H1 (cell line): ENCODE measurements around the gene CSNK2B. TPM values are rescaled to one million over a fixed set of nuclear protein-coding genes. Genes with fewer than 3 reads are reported as not detected.

Source experiments
- CTCF ChIA-PET: fragments of 300-600 bp; sonication (Branson Sonifier 250); formaldehyde crosslinking; loops from one replicate; lab custom pipeline; 2021; ENCODE audit not compliant: partially characterized antibody; lab: Charles Lee
- POLR2A ChIA-PET: fragments of 300-600 bp; sonication (Branson Sonifier 250); formaldehyde crosslinking; loops from one replicate; lab custom pipeline; 2021; ENCODE audit warnings: inconsistent platforms; ENCODE audit not compliant: partially characterized antibody; lab: Charles Lee
- DNase-seq, 2 experiments: peaks; one replicate each; pipeline versions ENCODE4 v3.0.0 to v3.0.0-alpha.2; 2010 to 2022; ENCODE audit warnings: low spot score in 2 of 2, low read depth in 1 of 2, mixed read lengths in 1 of 2
- FAIRE-seq: peaks from 2 replicates; lab custom pipeline; 2011; peaks lifted over from hg19 to GRCh38; lab: Jason Lieb, UNC
- H2AFZ ChIP-seq: 2 replicates; pipeline ENCODE4 v1.8.1; 2012; ENCODE audit warnings: low read length, inconsistent platforms
- H2AK5ac ChIP-seq: 2 replicates; pipeline ENCODE4 v1.6.1; 2013; ENCODE audit warnings: low read depth, low read length
- H2BK120ac ChIP-seq: replicated peaks from 2 replicates; pipeline ENCODE3; 2013; ENCODE audit warnings: low read depth, low read length, inconsistent platforms
- H2BK12ac ChIP-seq: 2 replicates; pipeline ENCODE4 v1.6.1; 2013; ENCODE audit warnings: low read depth, low read length
- H2BK15ac ChIP-seq: 2 replicates; pipeline ENCODE4 v1.6.1; 2013; ENCODE audit warnings: low read length
- H2BK20ac ChIP-seq: 2 replicates; pipeline ENCODE4 v1.6.1; 2013; ENCODE audit warnings: low read length
- H2BK5ac ChIP-seq: 2 replicates; pipeline ENCODE4 v1.6.1; 2013; ENCODE audit warnings: low read depth, low read length
- H3K14ac ChIP-seq: 2 replicates; pipeline ENCODE4 v1.6.1; 2013; ENCODE audit warnings: inconsistent platforms; ENCODE audit not compliant: insufficient read length
- H3K18ac ChIP-seq: 2 replicates; pipeline ENCODE4 v1.6.1; 2013; ENCODE audit warnings: low read length; ENCODE audit errors: extremely low read depth
- H3K23ac ChIP-seq: 2 replicates; pipeline ENCODE4 v1.6.1; 2013; ENCODE audit warnings: inconsistent platforms; ENCODE audit not compliant: insufficient read length
- H3K23me2 ChIP-seq: 2 replicates; pipeline ENCODE4 v1.6.1; 2013; ENCODE audit warnings: low read depth, low read length
- H3K27ac ChIP-seq: 2 replicates; pipeline ENCODE4 v1.6.1; 2011; ENCODE audit warnings: low read depth, low read length, inconsistent platforms
- H3K27me3 ChIP-seq, 4 experiments: replicated peaks in 1 of 4; 1 replicate in 1 of 4; 2 replicates in 3 of 4; pipeline versions ENCODE4 v1.6.1 to v1.8.1; 2011 to 2013; ENCODE audit warnings: low read length in 3 of 4, mild to moderate bottlenecking in 3 of 4, inconsistent platforms in 2 of 4, mixed read lengths in 2 of 4, moderate library complexity in 1 of 4; ENCODE audit not compliant: control insufficient read depth in 3 of 4, insufficient read depth in 3 of 4; ENCODE audit errors: extremely low read depth in 1 of 4
- H3K36me3 ChIP-seq, 4 experiments: 2 replicates each; pipeline versions ENCODE4 v1.6.1 to v1.8.1; 2011 to 2013; ENCODE audit warnings: mild to moderate bottlenecking in 4 of 4, low read length in 3 of 4, moderate library complexity in 2 of 4, control low read depth in 1 of 4, inconsistent platforms in 1 of 4; ENCODE audit not compliant: insufficient read depth in 4 of 4, control insufficient read depth in 2 of 4
- H3K4ac ChIP-seq: replicated peaks from 2 replicates; pipeline ENCODE3; 2013; ENCODE audit warnings: low read length, low read depth, mixed read lengths, inconsistent platforms; ENCODE audit not compliant: insufficient read length
- H3K4me1 ChIP-seq, 4 experiments: replicated peaks in 1 of 4; 1 replicate in 1 of 4; 2 replicates in 3 of 4; pipeline versions ENCODE4 v1.6.1 to v1.8.1; 2011 to 2013; ENCODE audit warnings: low read length in 3 of 4, inconsistent platforms in 2 of 4, mixed read lengths in 1 of 4; ENCODE audit not compliant: insufficient read depth in 4 of 4, control insufficient read depth in 3 of 4
- H3K4me2 ChIP-seq, 2 experiments: 2 replicates each; pipeline versions ENCODE4 v1.6.1 to v1.8.1; 2011 to 2013; ENCODE audit warnings: low read depth in 2 of 2, low read length in 2 of 2, control low read depth in 1 of 2, inconsistent platforms in 1 of 2, mild to moderate bottlenecking in 1 of 2; ENCODE audit not compliant: insufficient read depth in 1 of 2
- H3K4me3 ChIP-seq, 4 experiments: fragments of 200-600, 300-600 bp in 1 of 4; sonication (generic), shearing (Covaris generic), sonication (Bioruptor Twin) in 1 of 4; 2 replicates each; pipeline versions ENCODE4 v1.5.1 to v1.8.1; 2011 to 2016; ENCODE audit warnings: low read length in 4 of 4, low read depth in 3 of 4, control low read depth in 2 of 4, inconsistent platforms in 2 of 4, mild to moderate bottlenecking in 2 of 4, mixed read lengths in 1 of 4, moderate library complexity in 1 of 4; ENCODE audit not compliant: insufficient read depth in 2 of 4; ENCODE audit errors: extremely low read depth in 1 of 4
- H3K56ac ChIP-seq: replicated peaks from 2 replicates; pipeline ENCODE3; 2013; ENCODE audit warnings: low read depth, mild to moderate bottlenecking, mixed read lengths, low read length, inconsistent platforms; ENCODE audit not compliant: insufficient read length
- H3K79me1 ChIP-seq: 2 replicates; pipeline ENCODE4 v1.6.1; 2013; ENCODE audit warnings: low read depth, low read length, control low read depth
- H3K79me2 ChIP-seq, 2 experiments: 2 replicates each; pipeline versions ENCODE4 v1.6.1 to v1.8.1; 2012 to 2013; ENCODE audit warnings: low read length in 2 of 2, mild to moderate bottlenecking in 2 of 2, inconsistent platforms in 1 of 2; ENCODE audit not compliant: insufficient read depth in 2 of 2, control insufficient read depth in 1 of 2
- H3K9ac ChIP-seq, 4 experiments: replicated peaks in 1 of 4; 1 replicate in 1 of 4; 2 replicates in 3 of 4; pipeline versions ENCODE4 v1.6.1 to v1.8.1; 2011 to 2013; ENCODE audit warnings: low read depth in 3 of 4, low read length in 3 of 4, control low read depth in 2 of 4, mild to moderate bottlenecking in 2 of 4, moderate library complexity in 2 of 4, inconsistent platforms in 1 of 4; ENCODE audit errors: extremely low read depth in 1 of 4
- H3K9me3 ChIP-seq, 2 experiments: 2 replicates each; pipeline versions ENCODE4 v1.6.1 to v1.8.1; 2012 to 2013; ENCODE audit warnings: mild to moderate bottlenecking in 2 of 2, moderate library complexity in 2 of 2, control low read depth in 1 of 2, inconsistent platforms in 1 of 2, low read depth in 1 of 2, low read length in 1 of 2, mixed read lengths in 1 of 2; ENCODE audit not compliant: insufficient read depth in 2 of 2
- H4K20me1 ChIP-seq, 2 experiments: replicated peaks in 1 of 2; 2 replicates each; pipeline versions ENCODE3 to v1.8.1; 2011 to 2013; ENCODE audit warnings: inconsistent platforms in 2 of 2, low read length in 2 of 2, mild to moderate bottlenecking in 1 of 2; ENCODE audit not compliant: insufficient read depth in 2 of 2, control insufficient read depth in 1 of 2
- H4K5ac ChIP-seq: 2 replicates; pipeline ENCODE4 v1.6.1; 2013; ENCODE audit warnings: low read length, low read depth, mixed read lengths, inconsistent platforms; ENCODE audit not compliant: insufficient read length
- H4K8ac ChIP-seq: 2 replicates; pipeline ENCODE4 v1.8.0; 2013; ENCODE audit warnings: mild to moderate bottlenecking, moderate library complexity, low read length, inconsistent platforms; ENCODE audit not compliant: insufficient read depth; ENCODE audit errors: extremely low read depth
- H4K91ac ChIP-seq: replicated peaks from 2 replicates; pipeline ENCODE3; 2013; ENCODE audit warnings: low read length, mixed read lengths, inconsistent platforms; ENCODE audit not compliant: insufficient read length
- CEBPB ChIP-seq: IDR thresholded peaks from 2 replicates; pipeline ENCODE4 v1.6.1; 2012; ENCODE audit warnings: low read depth, low read length
- CHD1 ChIP-seq: IDR thresholded peaks from 2 replicates; pipeline ENCODE4 v1.6.1; 2012; ENCODE audit warnings: low read depth, low read length, improper control_type of control experiment
- EP300 ChIP-seq, 2 experiments: IDR thresholded peaks; 1 replicate in 1 of 2; 2 replicates in 1 of 2; pipeline ENCODE4 v1.6.1; 2011 to 2012; ENCODE audit warnings: low read depth in 2 of 2, low read length in 2 of 2, mild to moderate bottlenecking in 2 of 2, borderline replicate concordance in 1 of 2, inconsistent platforms in 1 of 2, moderate library complexity in 1 of 2
- GABPA ChIP-seq: IDR thresholded peaks from 2 replicates; pipeline ENCODE4 v1.6.1; 2011; ENCODE audit warnings: mild to moderate bottlenecking, low read length, moderate library complexity, borderline replicate concordance; ENCODE audit not compliant: insufficient read depth
- HDAC6 ChIP-seq: IDR thresholded peaks from one replicate; pipeline ENCODE4 v1.7.1; 2012; ENCODE audit warnings: low read depth, mild to moderate bottlenecking, inconsistent platforms, low read length, moderate library complexity
- PHF8 ChIP-seq: fragments of 200-600 bp; sonication (generic); conservative IDR thresholded peaks from 2 replicates; pipeline ENCODE4 v1.7.1; 2012; ENCODE audit warnings: low read depth, mild to moderate bottlenecking, inconsistent platforms, low read length, moderate library complexity
- POU5F1 ChIP-seq: IDR thresholded peaks from 2 replicates; pipeline ENCODE4 v1.6.1; 2011; ENCODE audit warnings: low read depth, mild to moderate bottlenecking, low read length, moderate library complexity
- RAD21 ChIP-seq, 2 experiments: IDR thresholded peaks in 1 of 2; conservative IDR thresholded peaks in 1 of 2; 2 replicates each; pipeline ENCODE4 v1.6.1; 2011; ENCODE audit warnings: low read depth in 2 of 2, low read length in 2 of 2, improper control_type of control experiment in 1 of 2, inconsistent platforms in 1 of 2, mild to moderate bottlenecking in 1 of 2, moderate library complexity in 1 of 2
- RFX5 ChIP-seq: IDR thresholded peaks from 2 replicates; pipeline ENCODE4 v1.6.1; 2011; ENCODE audit warnings: low read depth, low read length, improper control_type of control experiment, borderline replicate concordance
- SIRT6 ChIP-seq: IDR thresholded peaks from one replicate; pipeline ENCODE4 v1.7.1; 2012; ENCODE audit warnings: low read length, inconsistent platforms
- SP1 ChIP-seq: IDR thresholded peaks from 2 replicates; pipeline ENCODE4 v1.6.1; 2011; ENCODE audit warnings: low read depth, low read length
- SUZ12 ChIP-seq: fragments of 200-600 bp; sonication (generic); IDR thresholded peaks from 2 replicates; pipeline ENCODE4 v1.6.1; 2012; ENCODE audit warnings: mild to moderate bottlenecking, inconsistent platforms, low read length, moderate library complexity, mixed read lengths
- TCF12 ChIP-seq: IDR thresholded peaks from 2 replicates; pipeline ENCODE4 v1.6.1; 2011; ENCODE audit warnings: low read depth, mild to moderate bottlenecking, low read length
- YY1 ChIP-seq: IDR thresholded peaks from 2 replicates; pipeline ENCODE4 v1.6.1; 2011; ENCODE audit warnings: low read depth, mild to moderate bottlenecking, low read length
- WGBS, 2 experiments: shearing (Covaris generic) in 1 of 2; methylation state at CpG; one replicate each; pipeline versions ENCODE4 v1.1.6 to v1.1.7; 2013 to 2015; ENCODE audit warnings: low lambda C conversion rate in 2 of 2, mixed read lengths in 2 of 2, inconsistent platforms in 1 of 2, low coverage in 1 of 2, missing lambda C conversion rate in 1 of 2; ENCODE audit not compliant: insufficient replicate concordance in 2 of 2, insufficient coverage in 1 of 2, insufficient read length in 1 of 2; ENCODE audit errors: extremely low coverage in 1 of 2, missing lambda C conversion rate in 1 of 2; 5-methylcytosine and 5-hydroxymethylcytosine counted together
- polyA plus RNA-seq, 7 experiments: library from polyadenylated mRNA; depleted of rRNA in 3 of 7; stranded (reverse) in 5 of 7; unstranded in 2 of 7; fragments of >200 nt in 5 of 7; fragments of 200-250 nt in 2 of 7; gene quantifications; 1 replicate in 5 of 7; 2 replicates in 1 of 7; 4 replicates in 1 of 7; pipeline versions ENCODE4 v1.2.1 to v1.2.3, GENCODE V29; 2011 to 2013; ENCODE audit warnings: missing spikeins in 2 of 7, mixed read lengths in 2 of 7
- total RNA-seq: library from RNA; stranded (reverse); fragmentation: NEBNext Ultra II Directional; extraction: Animal tissue kit (Norgen Biotek cat#: 25700); gene quantifications from 2 replicates; pipeline ENCODE4 v1.2.1, GENCODE V29; 2021

The CSNK2B gene
- total and polyA plus RNA-seq, 2 of the 8 experiments (the other 6 are each of a cell fraction or from before 2014, with no cell fraction given): 169 to 208 TPM

- Histone ChIP-seq H3K23ac (no peak overlapping the region), H4K20me1 (no peaks in the 10 kb centered on the region), H4K5ac (no peak overlapping the region), H4K8ac (no peak overlapping the region), H2BK12ac (no peak overlapping the region), H3K79me2 (no peaks in the 10 kb centered on the region), H3K23me2 (no peaks in the 10 kb centered on the region), H2BK120ac (no peak overlapping the region), H3K36me3 (no peaks in the 10 kb centered on the region), H4K91ac (no peak overlapping the region), H3K79me1 (no peaks in the 10 kb centered on the region), H2AK5ac (no peak overlapping the region), H3K4me2 (0 out of 4 replicates have a peak overlapping the region, but pooled peaks of 1 of the 2 experiments have one; percentile 45), H2BK15ac (no peak overlapping the region), H3K18ac (no peak overlapping the region), H3K14ac (no peak overlapping the region), H3K56ac (no peak overlapping the region), H2BK5ac (no peak overlapping the region), H3K9ac (no peak overlapping the region), H3K4ac (no peak overlapping the region), H3K9me3 (no peaks in the 10 kb centered on the region), H3K27ac (no peak overlapping the region), H2BK20ac (no peak overlapping the region), H3K4me3 (peak overlapping the region in 2 of 4 experiments; percentile 9 to 20; a peak in 3 of 8 replicates), H3K27me3 (no peaks in the 10 kb centered on the region; a peak in 1 of 7 replicates), H2AFZ (no peak overlapping the region), H3K4me1 (peaks cover 11 to 29% (median 27%) of the 10 kb centered on the region in 4 experiments)
- 70% methylated on average over 1 of the region's 1 CpG; no CpG with 5 or more reads in 1 of the 2 experiments for WGBS, 2 experiments
- DNase-seq (no peak), FAIRE-seq (no peak)
- ChIA-PET POLR2A (interaction anchor here (1.0 to 3.5 kb wide), 3 partner anchors 17 to 78 kb away, joined by 3 to 10 read pairs (median 5); partner anchors contain the start of gene MSH5), CTCF (interaction anchor here (1.0 to 1.4 kb wide), 5 partner anchors 12 to 73 kb away, joined by 3 to 5 read pairs (median 3); partner anchors contain the start of gene LY6G5B)
- TF ChIP-seq HDAC6 (no peak), EP300 (IDR thresholded peaks at IDR 0.05; ENCODE audit: borderline replicate concordance in 1 of 2, low read depth in 2 of 2, low read length in 2 of 2) (no peak), CEBPB (no peak), RAD21 (IDR thresholded peaks at IDR 0.05 in 1 of 2, conservative IDR thresholded peaks at IDR 0.05 in 1 of 2; ENCODE audit: low read depth in 2 of 2, low read length in 2 of 2) (no peak), SP1 (peak; percentile 72), PHF8 (no peak), POU5F1 (no peak), YY1 (no peak), SUZ12 (no peak), SIRT6 (no peak), RFX5 (no peak), GABPA (no peak), CHD1 (no peak), TCF12 (0 out of 2 replicates have a peak, but pooled peaks have one; percentile 22)
Measured at GRCh38 chr6:31718265-31718664, 52.4 kb downstream of the CSNK2B start.
